K562 (cell line): ENCODE measurements around the gene LINGO3. TPM values are rescaled to one million over a fixed set of nuclear protein-coding genes. Genes with fewer than 3 reads are reported as not detected.
A peak's percentile ranks its signal among the peaks of the same experiment; 100 is the strongest.

Experiments
- ATF7 ChIP-seq: fragments of 450-650 bp; IDR thresholded peaks from 2 replicates; pipeline ENCODE4 v1.7.1; 2014; ENCODE audit warnings: mild to moderate bottlenecking, moderate library complexity
- BRF1 ChIP-seq: IDR thresholded peaks from 3 replicates; pipeline ENCODE4 v1.6.1; 2011; ENCODE audit warnings: borderline replicate concordance, mild to moderate bottlenecking; ENCODE audit not compliant: insufficient read length; ENCODE audit errors: extremely low read depth
- CREB5 ChIP-seq: fragments of 250-450 bp; sonication (Bioruptor Pico); IDR thresholded peaks from 2 replicates; pipeline ENCODE4 v1.5.0; 2020; ENCODE audit warnings: mild to moderate bottlenecking
- CTBP1 ChIP-seq: fragments of 450-650 bp; IDR thresholded peaks from 2 replicates; pipeline ENCODE4 v1.6.1; 2016; ENCODE audit warnings: borderline replicate concordance
- EP300 ChIP-seq: IDR thresholded peaks from 2 replicates; pipeline ENCODE4 v1.6.1; 2012; ENCODE audit warnings: low read length, improper control_type of control experiment
- ESRRB ChIP-seq: fragments of 250-450 bp; sonication (Bioruptor Pico); IDR thresholded peaks from 2 replicates; pipeline ENCODE4 v1.5.0; 2020; ENCODE audit warnings: mild to moderate bottlenecking, moderate library complexity, borderline replicate concordance
- ETV1 ChIP-seq: fragments of 450-650 bp; conservative IDR thresholded peaks from 2 replicates; pipeline ENCODE4 v1.6.1; 2016; ENCODE audit warnings: missing genetic modification characterization, control low read depth, low read depth, missing compliant biosample characterization
- HDAC3 ChIP-seq: fragments of 450-650 bp; IDR thresholded peaks from 2 replicates; pipeline ENCODE4 v1.6.1; 2018; ENCODE audit warnings: borderline replicate concordance, mild to moderate bottlenecking, moderate library complexity; ENCODE audit not compliant: partially characterized antibody
- KHSRP ChIP-seq: fragments of 450-650 bp; IDR thresholded peaks from 2 replicates; pipeline ENCODE4 v1.6.1; 2017
- MYC ChIP-seq, 2 experiments: fragments of 250-450 bp in 1 of 2; sonication (Bioruptor Pico) in 1 of 2; IDR thresholded peaks; 2 replicates each; pipeline versions ENCODE4 v1.5.1 to v1.6.1; 2012 to 2021; ENCODE audit warnings: low read depth in 2 of 2, borderline replicate concordance in 1 of 2, improper control_type of control experiment in 1 of 2, low read length in 1 of 2, mild to moderate bottlenecking in 1 of 2, moderate library complexity in 1 of 2
- NCOR1 ChIP-seq: fragments of 450-650 bp; IDR thresholded peaks from 2 replicates; pipeline ENCODE4 v1.6.1; 2016; ENCODE audit warnings: mild to moderate bottlenecking, moderate library complexity
- RAD51 ChIP-seq: fragments of 450-650 bp; IDR thresholded peaks from 2 replicates; pipeline ENCODE4 v1.7.1; 2016; ENCODE audit warnings: low read depth, mild to moderate bottlenecking, borderline replicate concordance
- RBM14 ChIP-seq: fragments of 200-400 bp; formaldehyde crosslinking; IDR thresholded peaks from 2 replicates; pipeline ENCODE4 v1.6.1; 2018; ENCODE audit warnings: low read depth, mild to moderate bottlenecking, low read length, moderate library complexity, borderline replicate concordance; ENCODE audit not compliant: insufficient read depth
- RFX7 ChIP-seq: fragments of 250-450 bp; sonication (Bioruptor Pico); IDR thresholded peaks from 2 replicates; pipeline ENCODE4 v1.5.1; 2021; ENCODE audit warnings: mild to moderate bottlenecking
- SIN3A ChIP-seq, 2 experiments: fragments of 150-350 bp in 1 of 2; IDR thresholded peaks; 2 replicates each; pipeline ENCODE4 v1.6.1; 2011 to 2016; ENCODE audit warnings: borderline replicate concordance in 2 of 2, low read depth in 2 of 2, low read length in 2 of 2, mild to moderate bottlenecking in 2 of 2, moderate library complexity in 2 of 2; ENCODE audit not compliant: control insufficient read depth in 1 of 2
- TARDBP ChIP-seq: fragments of 450-650 bp; IDR thresholded peaks from 2 replicates; pipeline ENCODE4 v1.6.1; 2016
- TBL1XR1 ChIP-seq, 2 experiments: IDR thresholded peaks; 2 replicates each; pipeline ENCODE4 v1.6.1; 2012; ENCODE audit warnings: improper control_type of control experiment in 2 of 2, low read length in 2 of 2, mild to moderate bottlenecking in 1 of 2
- XRCC4 ChIP-seq: IDR thresholded peaks from one replicate; pipeline ENCODE4 v1.6.1; 2011; ENCODE audit not compliant: insufficient read depth, insufficient read length; ENCODE audit errors: extremely low read depth
- ZFPM2 ChIP-seq: fragments of 250-450 bp; sonication (Bioruptor Pico); IDR thresholded peaks from 2 replicates; pipeline ENCODE4 v1.5.1; 2022; ENCODE audit warnings: mild to moderate bottlenecking
- ZFX ChIP-seq: sonication (generic); formaldehyde crosslinking; IDR thresholded peaks from 2 replicates; pipeline ENCODE4 v1.8.0; 2022; ENCODE audit warnings: mild to moderate bottlenecking, missing genetic modification reagents, moderate library complexity
- ZNF134 ChIP-seq: fragments of 250-450 bp; sonication (Bioruptor Pico); conservative IDR thresholded peaks from 2 replicates; pipeline ENCODE4 v1.4.0; 2020
- polyA plus RNA-seq, 8 experiments: library from polyadenylated mRNA; depleted of rRNA in 4 of 8; stranded (reverse) in 5 of 8; unstranded in 3 of 8; fragments of >200 nt; fragmentation: Nextera tagmentation in 2 of 8; fragmentation: Illumina TruSeq in 1 of 8; extraction: Ambion mirVana in 2 of 8; extraction: Trizol in 1 of 8; gene quantifications; 2 replicates each; pipeline versions ENCODE4 v1.2.1 to v1.2.3, GENCODE V29; 2011 to 2014; ENCODE audit warnings: inconsistent platforms in 1 of 8, missing spikeins in 1 of 8
- total RNA-seq, 7 experiments: library from RNA; depleted of rRNA in 6 of 7; stranded (reverse); fragments of >200 nt in 6 of 7; fragmentation: Illumina TruSeq in 2 of 7; extraction: Trizol in 2 of 7; gene quantifications; 2 replicates each; pipeline versions ENCODE4 v1.2.1 to v1.2.3, GENCODE V29; 2011 to 2021; ENCODE audit warnings: low replicate concordance in 1 of 7
- TF ChIP-seq, protein P1 (sequence below): fragments of 250-450 bp; sonication (Bioruptor Pico); IDR thresholded peaks from 2 replicates; pipeline ENCODE4 v1.5.1; 2021; ENCODE audit warnings: mild to moderate bottlenecking
- TF ChIP-seq, protein P2 (sequence below): fragments of 450-650 bp; conservative IDR thresholded peaks from 2 replicates; pipeline ENCODE4 v1.6.1; 2016; ENCODE audit warnings: missing genetic modification characterization, low read depth, mild to moderate bottlenecking, control low read depth, missing compliant biosample characterization

LINGO3 gene
- total and polyA plus RNA-seq, 9 of the 15 experiments (the other 6 are each of a cell fraction or from before 2014, with no cell fraction given): 0.03 to 0.05 (median 0.03) TPM; not detected in 6

DNA sequence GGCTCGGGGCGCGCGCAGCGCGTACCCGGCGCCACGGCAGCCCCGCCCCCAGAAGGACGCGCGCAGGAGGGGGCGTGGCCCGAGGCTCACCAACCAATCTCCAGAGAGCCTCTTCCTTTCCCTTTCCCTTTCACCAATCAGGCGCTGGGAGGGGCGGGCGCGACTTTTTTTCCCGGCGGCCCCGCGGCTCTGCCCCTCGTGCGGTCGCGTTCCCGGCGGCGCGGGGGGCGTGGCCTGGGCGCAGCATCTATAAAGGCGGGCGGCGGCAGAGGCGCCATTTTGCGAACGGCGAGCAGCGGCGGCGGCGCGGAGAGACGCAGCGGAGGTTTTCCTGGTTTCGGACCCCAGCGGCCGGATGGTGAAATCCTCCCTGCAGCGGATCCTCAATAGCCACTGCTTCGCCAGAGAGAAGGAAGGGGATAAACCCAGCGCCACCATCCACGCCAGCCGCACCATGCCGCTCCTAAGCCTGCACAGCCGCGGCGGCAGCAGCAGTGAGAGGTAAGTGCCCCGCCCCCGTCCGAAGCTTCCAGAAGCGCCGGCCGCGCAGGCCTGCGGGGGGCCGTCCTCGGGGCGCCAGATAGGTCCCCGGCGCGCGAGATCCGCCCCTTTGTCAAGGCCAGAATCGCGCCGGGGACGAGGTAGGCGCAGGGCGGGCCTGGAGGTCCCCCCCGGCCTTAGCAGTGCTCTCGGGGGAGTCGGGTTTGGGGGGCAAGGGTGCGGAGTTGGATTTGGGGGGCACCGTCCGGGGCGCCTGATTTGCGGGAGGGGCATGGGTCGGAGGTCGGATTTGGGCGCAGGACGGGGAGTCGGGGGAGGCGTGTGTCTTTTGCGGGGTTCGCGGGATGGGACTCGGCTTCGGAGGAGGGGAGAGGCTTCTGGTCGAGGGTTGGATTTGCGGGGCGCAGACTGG lies 38.5 kb downstream of the LINGO3 start (continued):
- TF ChIP-seq ZFX (CRISPR knock-in tag) (peak; percentile 70), TBL1XR1 (IDR thresholded peaks at IDR 0.05; ENCODE audit: low read length in 2 of 2) (no peak; a peak in 1 of 4 replicates), RBM14 (peak; percentile 72; the same call in 1 of the 2 replicates), ESRRB (no peak), BRF1 (no peak), NCOR1 (no peak), XRCC4 (no peak), CTBP1 (peak; percentile 84), ATF7 (peak; percentile 81), RAD51 (no peak), TARDBP (no peak), ZNF134 (no peak), KHSRP (no peak), SIN3A (IDR thresholded peaks at IDR 0.05; ENCODE audit: borderline replicate concordance in 2 of 2, control insufficient read depth in 1 of 2, low read depth in 2 of 2, low read length in 2 of 2) (peak; percentile 61 to 82; a peak in 1 of 4 replicates), ETV1 (no peak), RFX7 (CRISPR knock-in tag) (no peak), CREB5 (CRISPR knock-in tag) (no peak), HDAC3 (no peak), EP300 (no peak; the same call in 1 of the 2 replicates), MYC (IDR thresholded peaks at IDR 0.05; ENCODE audit: low read depth, low read length) (peak; percentile 86), MYC (CRISPR knock-in tag; IDR thresholded peaks at IDR 0.05; ENCODE audit: borderline replicate concordance, low read depth) (peak; percentile 75; the same call in 1 of the 2 replicates), ZFPM2 (no peak)
- TF ChIP-seq, protein P1, sequence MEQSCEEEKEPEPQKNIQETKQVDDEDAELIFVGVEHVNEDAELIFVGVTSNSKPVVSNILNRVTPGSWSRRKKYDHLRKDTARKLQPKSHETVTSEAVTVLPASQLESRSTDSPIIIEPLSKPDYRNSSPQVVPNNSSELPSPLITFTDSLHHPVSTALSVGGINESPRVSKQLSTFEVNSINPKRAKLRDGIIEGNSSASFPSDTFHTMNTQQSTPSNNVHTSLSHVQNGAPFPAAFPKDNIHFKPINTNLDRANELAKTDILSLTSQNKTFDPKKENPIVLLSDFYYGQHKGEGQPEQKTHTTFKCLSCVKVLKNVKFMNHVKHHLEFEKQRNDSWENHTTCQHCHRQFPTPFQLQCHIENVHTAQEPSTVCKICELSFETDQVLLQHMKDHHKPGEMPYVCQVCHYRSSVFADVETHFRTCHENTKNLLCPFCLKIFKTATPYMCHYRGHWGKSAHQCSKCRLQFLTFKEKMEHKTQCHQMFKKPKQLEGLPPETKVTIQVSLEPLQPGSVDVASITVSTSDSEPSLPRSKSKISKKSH (CRISPR knock-in tag): no peak
- TF ChIP-seq, protein P2, sequence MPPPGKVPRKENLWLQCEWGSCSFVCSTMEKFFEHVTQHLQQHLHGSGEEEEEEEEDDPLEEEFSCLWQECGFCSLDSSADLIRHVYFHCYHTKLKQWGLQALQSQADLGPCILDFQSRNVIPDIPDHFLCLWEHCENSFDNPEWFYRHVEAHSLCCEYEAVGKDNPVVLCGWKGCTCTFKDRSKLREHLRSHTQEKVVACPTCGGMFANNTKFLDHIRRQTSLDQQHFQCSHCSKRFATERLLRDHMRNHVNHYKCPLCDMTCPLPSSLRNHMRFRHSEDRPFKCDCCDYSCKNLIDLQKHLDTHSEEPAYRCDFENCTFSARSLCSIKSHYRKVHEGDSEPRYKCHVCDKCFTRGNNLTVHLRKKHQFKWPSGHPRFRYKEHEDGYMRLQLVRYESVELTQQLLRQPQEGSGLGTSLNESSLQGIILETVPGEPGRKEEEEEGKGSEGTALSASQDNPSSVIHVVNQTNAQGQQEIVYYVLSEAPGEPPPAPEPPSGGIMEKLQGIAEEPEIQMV (tag): no peak
